ENCODE measurements around the gene HCN3.

HCN3 gene

DNA sequence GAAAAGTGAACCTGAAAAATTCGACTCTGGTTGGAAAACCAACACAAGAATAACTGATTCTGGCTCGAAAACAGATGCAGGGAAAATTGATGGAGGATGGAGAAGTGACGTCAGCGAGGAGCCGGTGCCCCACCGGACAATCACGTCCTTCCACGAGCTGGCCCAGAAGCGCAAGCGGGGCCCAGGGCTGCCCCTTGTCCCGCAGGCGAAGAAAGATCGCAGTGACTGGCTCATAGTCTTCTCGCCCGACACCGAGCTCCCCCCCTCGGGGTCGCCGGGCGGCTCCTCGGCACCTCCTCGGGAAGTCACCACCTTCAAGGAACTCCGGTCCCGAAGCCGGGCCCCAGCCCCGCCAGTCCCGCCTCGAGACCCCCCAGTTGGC, 45.3 kb downstream of the HCN3 start:
- H3K79me1 ChIP-seq (ENCODE audit: low read length): peaks cover 18% of the 10 kb centered on the region
- peak overlapping the region; percentile 92 for H3K27ac ChIP-seq (ENCODE audit: low read depth, low read length)
- H3K23ac ChIP-seq (ENCODE audit: low read length): no peak overlapping the region
- no peak overlapping the region for H4K12ac ChIP-seq (ENCODE audit: low read depth, low read length)
- H4K91ac ChIP-seq (ENCODE audit: low read depth, low read length): no peak overlapping the region
- WGBS (ENCODE audit: extremely low coverage, insufficient coverage, insufficient read length): no CpG with 5 or more reads among the region's 28 CpGs
- H2BK120ac ChIP-seq (ENCODE audit: insufficient read depth, low read length, poor library complexity): no peak overlapping the region
- H3K4ac ChIP-seq (ENCODE audit: low read depth, low read length): no peak overlapping the region
- H3K79me2 ChIP-seq (ENCODE audit: control insufficient read depth, insufficient read depth, low read length, poor library complexity): peaks cover 14% of the 10 kb centered on the region
- peaks cover 6 to 20% of the 10 kb centered on the region in 2 experiments for H3K4me1 ChIP-seq (ENCODE audit: control insufficient read depth in 1 of 2, insufficient read depth in 2 of 2, low read length in 2 of 2)
- peak overlapping the region; percentile 100 for H3K4me2 ChIP-seq (ENCODE audit: low read length)
- H3K4me3 ChIP-seq (ENCODE audit: low read depth, low read length): peak overlapping the region; percentile 40
- H2AK5ac ChIP-seq (ENCODE audit: low read length): no peak overlapping the region
- no peaks in the 10 kb centered on the region for H3K9me3 ChIP-seq (ENCODE audit: insufficient read depth, low read depth, low read length)
- H3K36me3 ChIP-seq (ENCODE audit: control insufficient read depth in 1 of 2, insufficient read depth in 2 of 2, low read length in 2 of 2): peaks cover 44 to 50% of the 10 kb centered on the region in 2 experiments
- no peak overlapping the region for H2BK5ac ChIP-seq (ENCODE audit: low read depth, low read length, poor library complexity)
- H3K18ac ChIP-seq (ENCODE audit: low read length): no peak overlapping the region
- no peak overlapping the region for H3K9ac ChIP-seq (ENCODE audit: low read length)
- peak in 1 of 2 donors; percentile 17 for DNase-seq
- no peaks in the 10 kb centered on the region for H3K27me3 ChIP-seq (ENCODE audit: insufficient read depth, low read length)
- H4K8ac ChIP-seq (ENCODE audit: low read depth, low read length): peak overlapping the region; percentile 40
- no peak overlapping the region for H2AFZ ChIP-seq (ENCODE audit: insufficient read depth, low read length, poor library complexity)
- no peak overlapping the region for H3K14ac ChIP-seq (ENCODE audit: low read length)
- no peak overlapping the region for H2BK12ac ChIP-seq (ENCODE audit: low read length)

DNA sequence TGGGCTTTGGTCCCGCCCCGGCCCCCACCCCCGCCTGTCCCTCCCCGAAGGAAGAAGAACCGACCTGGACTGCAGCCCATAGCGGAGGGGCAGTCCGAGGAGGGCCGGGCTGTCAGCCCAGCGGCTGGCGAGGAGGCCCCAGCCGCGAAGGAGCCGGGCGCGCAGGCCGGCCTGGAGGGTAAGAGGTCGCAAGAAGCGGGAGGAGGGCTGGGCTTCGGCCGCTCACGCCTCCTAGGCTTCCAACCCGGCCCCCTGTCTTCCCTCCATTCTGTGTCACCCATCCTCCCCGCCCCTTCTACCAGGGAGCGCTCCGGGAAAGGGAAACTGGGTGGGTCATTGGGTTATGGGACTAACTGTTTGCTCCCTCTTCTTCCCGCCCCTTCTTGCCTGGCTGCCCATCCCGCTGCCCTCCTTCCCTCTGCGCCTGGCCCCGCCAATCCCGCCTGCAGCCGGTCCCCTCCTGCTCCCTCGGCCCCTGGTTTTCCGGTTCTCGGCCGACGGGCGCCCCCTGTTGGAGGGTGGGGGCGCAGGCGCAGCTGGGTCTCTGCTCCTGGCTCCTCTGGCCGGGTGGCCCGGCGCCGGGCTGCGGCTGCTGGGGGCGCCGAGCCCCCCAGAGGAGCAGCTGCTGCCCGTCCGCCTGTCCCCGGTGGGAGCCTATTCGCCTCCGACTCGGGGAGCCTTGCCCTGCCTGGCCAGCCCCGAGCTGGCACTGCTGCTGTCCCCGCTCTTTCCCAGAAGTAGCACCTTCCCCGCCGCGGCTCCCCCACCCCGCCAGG, 45.9 kb downstream of the HCN3 start:
- H2BK5ac ChIP-seq (ENCODE audit: low read depth, low read length, poor library complexity): peak overlapping the region; percentile 84
- no CpG with 5 or more reads among the region's 58 CpGs for WGBS (ENCODE audit: extremely low coverage, insufficient coverage, insufficient read length)

DNA sequence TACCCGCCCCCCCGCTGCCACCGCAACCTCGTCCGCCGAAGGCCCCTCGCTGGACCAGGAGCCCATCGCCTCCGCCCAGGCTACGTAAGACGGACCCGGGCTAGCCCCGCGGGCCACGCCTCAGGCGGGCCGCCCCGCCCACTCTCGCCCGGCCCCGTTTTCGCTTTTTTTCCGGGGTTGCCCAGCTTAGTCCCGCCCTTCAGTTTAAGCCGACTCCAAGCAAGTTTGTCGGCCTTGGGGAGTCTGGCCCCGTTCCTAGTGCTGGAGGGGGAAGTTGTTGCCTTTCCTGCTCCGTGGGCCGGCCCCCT, 46.4 kb downstream of the HCN3 start:
- peak overlapping the region; percentile 94 for H2BK5ac ChIP-seq (ENCODE audit: low read depth, low read length, poor library complexity)
- H4K8ac ChIP-seq (ENCODE audit: low read depth, low read length): peak overlapping the region; percentile 98
- peaks cover 6 to 20% of the 10 kb centered on the region in 2 experiments for H3K4me1 ChIP-seq (ENCODE audit: control insufficient read depth in 1 of 2, insufficient read depth in 2 of 2, low read length in 2 of 2)
- peak overlapping the region; percentile 88 for H3K9ac ChIP-seq (ENCODE audit: low read length)
- no peaks in the 10 kb centered on the region for H3K9me3 ChIP-seq (ENCODE audit: insufficient read depth, low read depth, low read length)
- no CpG with 5 or more reads among the region's 29 CpGs for WGBS (ENCODE audit: extremely low coverage, insufficient coverage, insufficient read length)
- peak; percentile 89 to 95 for DNase-seq
- peak overlapping the region; percentile 87 for H3K4ac ChIP-seq (ENCODE audit: low read depth, low read length)
- no peak overlapping the region for H3K23ac ChIP-seq (ENCODE audit: low read length)
- H3K4me3 ChIP-seq (ENCODE audit: low read depth, low read length): peak overlapping the region; percentile 87
- H3K4me2 ChIP-seq (ENCODE audit: low read length): peak overlapping the region; percentile 100
- peak overlapping the region; percentile 97 for H4K91ac ChIP-seq (ENCODE audit: low read depth, low read length)
- peaks cover 40 to 47% of the 10 kb centered on the region in 2 experiments for H3K36me3 ChIP-seq (ENCODE audit: control insufficient read depth in 1 of 2, insufficient read depth in 2 of 2, low read length in 2 of 2)
- peak overlapping the region; percentile 81 for H2BK120ac ChIP-seq (ENCODE audit: insufficient read depth, low read length, poor library complexity)
- peaks cover 18% of the 10 kb centered on the region for H3K79me1 ChIP-seq (ENCODE audit: low read length)
- H2BK12ac ChIP-seq (ENCODE audit: low read length): no peak overlapping the region
- H3K79me2 ChIP-seq (ENCODE audit: control insufficient read depth, insufficient read depth, low read length, poor library complexity): peaks cover 14% of the 10 kb centered on the region
- peak overlapping the region; percentile 92 for H3K27ac ChIP-seq (ENCODE audit: low read depth, low read length)
- H4K12ac ChIP-seq (ENCODE audit: low read depth, low read length): peak overlapping the region; percentile 96
- H2AK5ac ChIP-seq (ENCODE audit: low read length): peak overlapping the region; percentile 83
- H3K14ac ChIP-seq (ENCODE audit: low read length): peak overlapping the region; percentile 98
- peak overlapping the region; percentile 99 for H3K18ac ChIP-seq (ENCODE audit: low read length)
- no peaks in the 10 kb centered on the region for H3K27me3 ChIP-seq (ENCODE audit: insufficient read depth, low read length)
- peak overlapping the region; percentile 77 for H2AFZ ChIP-seq (ENCODE audit: insufficient read depth, low read length, poor library complexity)

More for the DNA sequence above, 45.9 kb downstream of the HCN3 start:
- Histone ChIP-seq H3K4me3 (ENCODE audit: low read depth, low read length) (peak overlapping the region; percentile 87), H2AFZ (ENCODE audit: insufficient read depth, low read length, poor library complexity) (no peak overlapping the region), H3K79me1 (ENCODE audit: low read length) (peaks cover 18% of the 10 kb centered on the region), H4K91ac (ENCODE audit: low read depth, low read length) (peak overlapping the region; percentile 97), H2BK12ac (ENCODE audit: low read length) (no peak overlapping the region), H3K23ac (ENCODE audit: low read length) (no peak overlapping the region), H4K8ac (ENCODE audit: low read depth, low read length) (peak overlapping the region; percentile 83), H4K12ac (ENCODE audit: low read depth, low read length) (peak overlapping the region; percentile 56), H3K79me2 (ENCODE audit: control insufficient read depth, insufficient read depth, low read length, poor library complexity) (peaks cover 14% of the 10 kb centered on the region), H3K9ac (ENCODE audit: low read length) (peak overlapping the region; percentile 75), H3K4me2 (ENCODE audit: low read length) (peak overlapping the region; percentile 100), H3K18ac (ENCODE audit: low read length) (peak overlapping the region; percentile 79), H3K27ac (ENCODE audit: low read depth, low read length) (peak overlapping the region; percentile 92), H3K4me1 (ENCODE audit: control insufficient read depth in 1 of 2, insufficient read depth in 2 of 2, low read length in 2 of 2) (peaks cover 6 to 20% of the 10 kb centered on the region in 2 experiments), H3K27me3 (ENCODE audit: insufficient read depth, low read length) (no peaks in the 10 kb centered on the region), H3K4ac (ENCODE audit: low read depth, low read length) (peak overlapping the region; percentile 73), H2BK120ac (ENCODE audit: insufficient read depth, low read length, poor library complexity) (peak overlapping the region; percentile 76), H3K14ac (ENCODE audit: low read length) (peak overlapping the region; percentile 61), H2AK5ac (ENCODE audit: low read length) (peak overlapping the region; percentile 61), H3K9me3 (ENCODE audit: insufficient read depth, low read depth, low read length) (no peaks in the 10 kb centered on the region), H3K36me3 (ENCODE audit: control insufficient read depth in 1 of 2, insufficient read depth in 2 of 2, low read length in 2 of 2) (peaks cover 45 to 52% of the 10 kb centered on the region in 2 experiments)
- peak; percentile 93 to 94 for DNase-seq

DNA sequence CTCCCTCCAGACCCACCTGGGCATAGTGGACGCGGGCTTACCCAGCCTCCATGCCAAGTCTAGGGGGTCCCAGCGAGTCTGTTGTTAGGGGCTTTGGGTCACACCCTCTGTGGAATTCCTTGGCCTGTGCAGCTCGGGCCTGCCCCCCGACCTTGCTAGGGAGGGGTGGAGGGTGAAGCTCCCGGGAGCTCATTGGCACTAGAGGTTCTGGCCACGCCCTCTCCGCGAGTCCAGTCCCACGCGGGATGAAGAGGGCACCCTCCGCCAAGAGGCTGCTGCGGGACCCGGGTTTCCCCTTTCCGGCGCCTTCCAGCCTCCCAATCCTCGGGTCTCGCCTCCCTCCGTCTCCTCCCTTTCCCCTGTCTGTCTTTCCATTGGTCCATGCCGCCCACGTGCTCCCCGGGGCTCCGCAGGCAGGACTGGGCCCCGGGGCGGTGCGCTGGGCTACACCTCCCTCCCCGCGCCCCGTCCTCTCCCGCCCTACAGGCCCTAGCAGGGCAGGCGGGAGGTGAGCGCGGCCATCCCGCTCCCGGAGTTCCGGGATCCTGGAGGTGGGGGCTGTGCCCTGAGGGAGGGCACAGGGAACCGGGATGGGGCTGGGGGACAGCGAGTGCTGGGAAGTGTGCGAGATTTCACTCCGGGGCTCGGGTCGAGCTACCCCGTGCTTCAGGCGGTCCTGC, 46.9 kb downstream of the HCN3 start:
- peak; percentile 93 to 96 for DNase-seq
- H4K12ac ChIP-seq (ENCODE audit: low read depth, low read length): peak overlapping the region; percentile 96
- H3K4me3 ChIP-seq (ENCODE audit: low read depth, low read length): peak overlapping the region; percentile 87
- peaks cover 14% of the 10 kb centered on the region for H3K79me2 ChIP-seq (ENCODE audit: control insufficient read depth, insufficient read depth, low read length, poor library complexity)
- no peaks in the 10 kb centered on the region for H3K9me3 ChIP-seq (ENCODE audit: insufficient read depth, low read depth, low read length)
- H3K36me3 ChIP-seq (ENCODE audit: control insufficient read depth in 1 of 2, insufficient read depth in 2 of 2, low read length in 2 of 2): peaks cover 38 to 46% of the 10 kb centered on the region in 2 experiments
- WGBS (ENCODE audit: extremely low coverage, insufficient coverage, insufficient read length): no CpG with 5 or more reads among the region's 44 CpGs
- peak overlapping the region; percentile 99 for H3K18ac ChIP-seq (ENCODE audit: low read length)
- no peak overlapping the region for H3K23ac ChIP-seq (ENCODE audit: low read length)
- H3K14ac ChIP-seq (ENCODE audit: low read length): peak overlapping the region; percentile 98
- H4K8ac ChIP-seq (ENCODE audit: low read depth, low read length): peak overlapping the region; percentile 98
- no peaks in the 10 kb centered on the region for H3K27me3 ChIP-seq (ENCODE audit: insufficient read depth, low read length)
- peak overlapping the region; percentile 97 for H4K91ac ChIP-seq (ENCODE audit: low read depth, low read length)
- H3K4me1 ChIP-seq (ENCODE audit: control insufficient read depth in 1 of 2, insufficient read depth in 2 of 2, low read length in 2 of 2): peaks cover 6 to 20% of the 10 kb centered on the region in 2 experiments
- H3K27ac ChIP-seq (ENCODE audit: low read depth, low read length): peak overlapping the region; percentile 92
- peak overlapping the region; percentile 87 for H3K4ac ChIP-seq (ENCODE audit: low read depth, low read length)
- H2BK5ac ChIP-seq (ENCODE audit: low read depth, low read length, poor library complexity): peak overlapping the region; percentile 94
- peak overlapping the region; percentile 81 for H2BK120ac ChIP-seq (ENCODE audit: insufficient read depth, low read length, poor library complexity)
- peaks cover 18% of the 10 kb centered on the region for H3K79me1 ChIP-seq (ENCODE audit: low read length)
- H3K9ac ChIP-seq (ENCODE audit: low read length): peak overlapping the region; percentile 88
- no peak overlapping the region for H2BK12ac ChIP-seq (ENCODE audit: low read length)
- H2AFZ ChIP-seq (ENCODE audit: insufficient read depth, low read length, poor library complexity): peak overlapping the region; percentile 77
- peak overlapping the region; percentile 100 for H3K4me2 ChIP-seq (ENCODE audit: low read length)
- H2AK5ac ChIP-seq (ENCODE audit: low read length): peak overlapping the region; percentile 83

Measured in trophoblast cell (in vitro differentiated cells and primary cell).